Sigmoid colon (tissue), 7 donors: ENCODE data around the gene KRTAP6-2. TPM values are rescaled to one million over a fixed set of nuclear protein-coding genes. Genes with fewer than 3 reads are reported as not detected.

Experiments used
- DNase-seq: peaks from one replicate; pipeline ENCODE4 v3.0.0-alpha.2; 2019
- H3K27ac ChIP-seq, 4 donors: fragments of 200-600 bp; sonication (generic); one replicate each; pipeline ENCODE4 v1.5.1; 2016 to 2019; ENCODE audit warnings: mild to moderate bottlenecking in 1 of 4
- H3K27me3 ChIP-seq, 3 donors: fragments of 200-600 bp; sonication (generic); one replicate each; pipeline ENCODE4 v1.5.1; 2019; ENCODE audit warnings: mild to moderate bottlenecking in 1 of 3
- H3K36me3 ChIP-seq, 4 donors: fragments of 200-600 bp; sonication (generic); one replicate each; pipeline ENCODE4 v1.5.1; 2016 to 2019
- H3K4me1 ChIP-seq, 4 donors: fragments of 200-600 bp; sonication (generic); one replicate each; pipeline ENCODE4 v1.5.1; 2017 to 2019
- H3K4me3 ChIP-seq, 4 donors: fragments of 200-600 bp; sonication (generic); one replicate each; pipeline ENCODE4 v1.5.1; 2017 to 2019; ENCODE audit warnings: mild to moderate bottlenecking in 2 of 4, moderate library complexity in 1 of 4
- H3K9me3 ChIP-seq, 4 donors: fragments of 200-600 bp in 3 of 4; sonication (generic) in 3 of 4; one replicate each; pipeline versions ENCODE4 v1.5.1 to v1.6.1; 2013 to 2019
- CTCF ChIP-seq, 4 experiments: fragments of 450-650 bp in 3 of 4; fragments of 200-600 bp in 1 of 4; IDR thresholded peaks; one replicate each; pipeline ENCODE4 v1.5.1; 2016 to 2019; ENCODE audit warnings: antibody characterized with exemption in 4 of 4, mild to moderate bottlenecking in 3 of 4, moderate library complexity in 2 of 4
- EP300 ChIP-seq, 4 donors: sonication (generic); formaldehyde crosslinking; IDR thresholded peaks; one replicate each; pipeline ENCODE4 v1.6.1; 2017; ENCODE audit warnings: antibody characterized with exemption in 4 of 4
- POLR2A ChIP-seq, 2 donors: fragments of 450-650 bp; IDR thresholded peaks; one replicate each; pipeline ENCODE4 v1.6.1; 2016; ENCODE audit warnings: antibody characterized with exemption in 2 of 2, mild to moderate bottlenecking in 2 of 2, moderate library complexity in 2 of 2
- POLR2AphosphoS5 ChIP-seq, 4 donors: sonication (generic); formaldehyde crosslinking; IDR thresholded peaks; one replicate each; pipeline ENCODE4 v1.6.1; 2017; ENCODE audit warnings: antibody characterized with exemption in 4 of 4
- WGBS, 2 donors: extraction: QIAGEN DNeasy Blood & Tissue Kit; methylation state at CpG; one replicate each; pipeline ENCODE4 v1.1.7; 2013; 5-methylcytosine and 5-hydroxymethylcytosine counted together
- intact Hi-C: fragments of 100-400 bp; cut with DNase I; formaldehyde crosslinking; loops from one replicate; pipeline ENCODE4 v1.15.1; 2023
- polyA plus RNA-seq, 3 donors: library from polyadenylated mRNA; stranded (reverse); fragments of 200-250 nt; gene quantifications; one replicate each; pipeline ENCODE4 v1.2.3, GENCODE V29; 2013
- total RNA-seq, 4 donors: library from RNA; depleted of rRNA; stranded (reverse); fragments of >200 nt; gene quantifications; one replicate each; pipeline ENCODE4 v1.1.0, GENCODE V29; 2016
- donor health status: healthy with polysubstance abuse.
- donor health status: Bipolar disorder and iron deficiency.
- donor health status: healthy.

The KRTAP6-2 gene
- total and polyA plus RNA-seq, 7 donors, result not detected

- Histone ChIP-seq H3K9me3 (no peaks in the 10 kb centered on the region), H3K36me3 (no peaks in the 10 kb centered on the region), H3K4me1 (no peaks in the 10 kb centered on the region), H3K27ac (no peak overlapping the region), H3K27me3 (no peaks in the 10 kb centered on the region), H3K4me3 (no peak overlapping the region)
- no peak for DNase-seq
- TF ChIP-seq POLR2AphosphoS5 (IDR thresholded peaks at IDR 0.05) (no peak), POLR2A (IDR thresholded peaks at IDR 0.05) (no peak), CTCF (IDR thresholded peaks at IDR 0.05) (no peak), EP300 (IDR thresholded peaks at IDR 0.05) (no peak)
- intact Hi-C loops, result no loop called here
These were observed 21.4 kb upstream of the KRTAP6-2 start for GRCh38 chr21:30620080-30620479.

- 91 to 95% methylated on average over 2 of the region's 2 CpGs for WGBS, 2 donors
- Histone ChIP-seq H3K27me3 (no peaks in the 10 kb centered on the region), H3K27ac (no peak within 1 kb of the TSS), H3K36me3 (no peaks in the 10 kb centered on the region), H3K4me3 (no peak within 1 kb of the TSS), H3K9me3 (no peaks in the 10 kb centered on the region), H3K4me1 (no peaks in the 10 kb centered on the region)
- no peak for TF ChIP-seq POLR2A (IDR thresholded peaks at IDR 0.05)
- no peak for TF ChIP-seq POLR2AphosphoS5 (IDR thresholded peaks at IDR 0.05)
- DNase-seq, result no peak
- intact Hi-C loops, result no loop called here
These were observed 17.4 kb upstream of the KRTAP6-2 start, which contains the start of gene KRTAP20-1 for GRCh38 chr21:30616125-30616524. Gene KRTAP20-1, plus strand, starts transcription at chr21:30616425. Its CDS starts 30 bp downstream, at chr21:30616455.

GRCh38 chr21:30615199-30615598 is 16.5 kb upstream of the KRTAP6-2 start:
- intact Hi-C loops, result no loop called here
- Histone ChIP-seq H3K36me3 (no peaks in the 10 kb centered on the region), H3K4me1 (no peaks in the 10 kb centered on the region), H3K27ac (no peak overlapping the region), H3K9me3 (no peaks in the 10 kb centered on the region), H3K4me3 (no peak overlapping the region), H3K27me3 (no peaks in the 10 kb centered on the region)
- no peak for DNase-seq
- TF ChIP-seq POLR2A (IDR thresholded peaks at IDR 0.05) (no peak), POLR2AphosphoS5 (IDR thresholded peaks at IDR 0.05) (no peak), CTCF (IDR thresholded peaks at IDR 0.05) (no peak), EP300 (IDR thresholded peaks at IDR 0.05) (no peak)

- no peaks in the 10 kb centered on the region for H3K4me1 ChIP-seq
- no peaks in the 10 kb centered on the region for H3K36me3 ChIP-seq
- TF ChIP-seq CTCF (IDR thresholded peaks at IDR 0.05) (no peak), EP300 (IDR thresholded peaks at IDR 0.05) (no peak), POLR2AphosphoS5 (IDR thresholded peaks at IDR 0.05) (no peak), POLR2A (IDR thresholded peaks at IDR 0.05) (no peak)
- H3K27me3 ChIP-seq, result no peaks in the 10 kb centered on the region
- DNase-seq, result no peak
- intact Hi-C loops, result no loop called here
- no peak within 1 kb of the TSS for H3K4me3 ChIP-seq
- no peak within 1 kb of the TSS for H3K27ac ChIP-seq
- whole genome bisulfite sequencing, 2 donors, result 63 to 66% methylated on average over 2 of the region's 2 CpGs
- H3K9me3 ChIP-seq, result no peaks in the 10 kb centered on the region
These were observed 15.1 kb upstream of the KRTAP6-2 start, which contains the start of gene KRTAP6-1 for GRCh38 chr21:30613836-30614235. Gene KRTAP6-1, minus strand, starts transcription at chr21:30613930. Its CDS starts 26 bp downstream, at chr21:30613904.

GRCh38 chr21:30612132-30612531 is 13.4 kb upstream of the KRTAP6-2 start:
- intact Hi-C loops, result no loop called here
- no peak for DNase-seq
- 87 to 90% methylated on average over 2 of the region's 2 CpGs for WGBS, 2 donors

More at GRCh38 chr21:30612132-30612531, 13.4 kb upstream of the KRTAP6-2 start:
- no peaks in the 10 kb centered on the region for H3K9me3 ChIP-seq
- no peaks in the 10 kb centered on the region for H3K4me1 ChIP-seq
- no peaks in the 10 kb centered on the region for H3K27me3 ChIP-seq
- H3K36me3 ChIP-seq, result no peaks in the 10 kb centered on the region
- TF ChIP-seq CTCF (IDR thresholded peaks at IDR 0.05) (no peak), POLR2A (IDR thresholded peaks at IDR 0.05) (no peak), POLR2AphosphoS5 (IDR thresholded peaks at IDR 0.05) (no peak), EP300 (IDR thresholded peaks at IDR 0.05) (no peak)
- no peak overlapping the region for H3K27ac ChIP-seq
- H3K4me3 ChIP-seq, result no peak overlapping the region
